HG03571 (cell line): ENCODE results near the gene PATZ1.
"Not testable (repeated sequence)": the region's sequence is repeated elsewhere in the genome, so short reads cannot be mapped to it uniquely, and the experiment has no call there.

Experiments
- ATAC-seq: cut with Tn5 transposase; IDR thresholded peaks from one replicate; pipeline ENCODE4 v1.9.1; 2021; ENCODE audit not compliant: unreplicated experiment

Gene PATZ1

DNA sequence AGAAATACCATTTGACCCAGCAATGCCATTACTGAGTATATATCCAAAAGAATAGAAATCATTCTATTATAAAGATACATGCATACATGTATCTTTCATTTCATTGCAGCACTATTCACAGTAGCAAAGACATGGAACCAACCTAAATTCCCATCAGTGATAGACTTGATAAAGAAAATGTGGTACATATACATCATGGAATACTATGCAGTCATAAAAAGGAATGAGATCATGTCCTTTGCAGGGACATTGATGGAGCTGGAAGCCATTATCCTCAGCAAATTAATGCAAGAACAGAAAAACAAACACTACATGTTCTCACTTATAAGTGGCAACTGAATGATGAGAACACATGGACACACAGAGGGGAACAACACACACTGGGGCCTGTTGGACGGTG, 31.9 kb downstream of the PATZ1 start:
- ATAC-seq, result not testable (repeated sequence)

DNA sequence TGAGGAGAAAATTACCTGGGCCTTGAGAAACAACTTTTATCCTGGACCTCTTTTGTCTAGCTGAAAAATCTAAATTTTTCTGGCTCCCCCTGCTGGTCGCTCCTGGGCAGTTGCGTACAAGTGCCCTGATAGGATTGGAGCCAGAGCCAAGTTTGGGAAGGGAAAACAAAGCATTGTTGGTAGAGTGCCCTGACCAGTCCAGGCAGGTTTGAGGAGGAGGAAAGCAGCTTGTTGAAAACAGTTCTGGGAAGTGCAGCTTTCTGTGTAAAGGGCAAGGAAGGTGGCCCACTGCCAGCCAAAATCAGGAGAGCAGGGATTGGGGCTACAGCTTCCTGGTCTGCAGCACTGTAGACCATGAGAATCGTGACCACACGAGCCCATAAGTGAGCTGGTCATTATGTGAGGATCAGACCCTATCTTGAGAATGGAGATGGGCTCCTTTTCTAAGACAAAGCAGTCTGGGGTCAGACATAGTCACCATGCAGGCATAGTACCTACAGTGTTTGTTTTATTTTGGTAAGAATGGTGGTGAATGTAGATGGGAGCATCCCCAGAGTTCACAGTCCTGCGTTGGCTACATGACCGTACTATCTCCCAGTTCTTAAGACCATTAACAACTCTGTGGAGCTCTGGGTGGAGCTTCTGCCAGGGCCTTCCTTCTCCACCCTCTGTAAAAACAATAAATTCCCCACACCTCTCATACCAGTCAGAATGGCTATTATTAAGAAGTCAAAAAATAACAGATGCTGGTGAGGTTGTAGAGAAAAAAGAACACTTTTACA, 32.6 kb downstream of the PATZ1 start:
- no peak for ATAC-seq

DNA sequence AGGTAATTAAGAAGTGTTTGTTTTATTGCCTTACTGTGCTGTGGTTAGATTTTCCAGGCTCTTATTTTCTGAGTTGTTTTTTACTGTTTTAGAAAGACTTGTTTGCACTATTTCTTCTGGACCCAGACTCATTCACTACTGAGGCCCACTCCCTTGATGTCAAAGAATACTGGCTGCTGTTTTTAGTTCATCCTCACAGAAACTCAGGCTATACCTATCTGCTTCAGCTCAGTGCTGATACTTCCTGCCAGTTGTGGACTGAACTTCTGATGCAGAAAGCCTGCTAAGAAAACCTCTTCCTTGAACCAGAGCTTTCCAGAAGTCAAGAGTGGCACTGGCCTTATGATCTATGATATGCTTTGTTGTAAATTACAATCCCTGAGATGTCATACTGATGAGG, 38.0 kb downstream of the PATZ1 start:
- no peak for ATAC-seq

DNA sequence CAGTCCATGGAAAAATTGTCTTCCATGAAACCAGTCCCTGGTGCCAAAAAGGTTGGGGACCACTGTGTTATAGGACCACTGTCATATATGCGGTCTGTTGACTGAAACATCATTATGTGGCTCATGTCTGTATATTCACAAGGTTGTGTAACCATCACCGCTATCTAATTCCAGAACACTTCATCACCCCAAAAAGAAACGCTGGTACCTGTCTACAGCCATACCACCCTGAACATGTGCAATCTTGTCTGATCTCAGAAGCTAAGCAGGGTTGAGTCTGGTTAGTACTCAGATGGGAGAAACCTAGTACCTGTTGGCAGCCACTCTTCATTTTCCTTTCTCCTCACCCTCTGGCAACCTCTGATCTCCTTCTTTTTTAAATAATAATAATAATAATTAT, 41.0 kb downstream of the PATZ1 start:
- no peak for ATAC-seq

DNA sequence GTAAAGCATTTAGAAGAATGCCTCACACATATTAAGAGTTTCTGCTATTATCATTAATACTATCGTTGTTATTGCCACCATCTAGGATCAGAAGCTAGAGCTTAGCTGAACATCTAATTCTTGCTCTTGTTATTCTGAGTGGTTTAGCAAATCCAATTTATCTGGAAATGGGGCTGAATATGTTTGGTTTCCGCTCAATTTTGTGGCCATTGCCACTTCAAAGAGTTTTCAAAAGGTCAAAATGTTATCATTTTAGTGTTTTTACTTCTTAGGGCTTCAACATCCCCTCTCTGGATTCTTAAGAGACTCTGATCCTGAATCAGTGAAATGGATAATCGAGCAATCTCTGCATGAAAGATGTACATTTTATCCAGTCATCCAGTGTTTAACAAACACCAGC, 43.6 kb downstream of the PATZ1 start:
- ATAC-seq, result no peak

DNA sequence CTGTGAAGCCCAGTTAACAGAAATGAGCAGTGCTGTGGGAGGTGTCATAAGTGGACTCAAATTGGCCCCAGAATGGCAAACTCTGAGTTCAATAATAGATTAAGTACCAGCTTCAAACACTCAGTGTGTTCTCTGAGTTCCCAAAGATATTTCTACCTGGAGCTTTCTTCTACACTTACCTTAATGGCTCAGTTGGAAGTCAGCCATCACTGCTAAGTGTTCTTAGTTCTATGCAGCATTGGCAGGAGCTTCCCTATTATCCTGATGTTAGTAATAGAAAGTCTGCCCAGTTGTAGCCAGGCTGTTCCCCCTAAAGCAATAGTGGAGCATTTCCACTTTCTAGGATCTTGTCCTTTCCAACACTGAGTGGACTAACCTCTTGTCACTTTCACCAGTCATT, 44.1 kb downstream of the PATZ1 start:
- no peak for ATAC-seq

DNA sequence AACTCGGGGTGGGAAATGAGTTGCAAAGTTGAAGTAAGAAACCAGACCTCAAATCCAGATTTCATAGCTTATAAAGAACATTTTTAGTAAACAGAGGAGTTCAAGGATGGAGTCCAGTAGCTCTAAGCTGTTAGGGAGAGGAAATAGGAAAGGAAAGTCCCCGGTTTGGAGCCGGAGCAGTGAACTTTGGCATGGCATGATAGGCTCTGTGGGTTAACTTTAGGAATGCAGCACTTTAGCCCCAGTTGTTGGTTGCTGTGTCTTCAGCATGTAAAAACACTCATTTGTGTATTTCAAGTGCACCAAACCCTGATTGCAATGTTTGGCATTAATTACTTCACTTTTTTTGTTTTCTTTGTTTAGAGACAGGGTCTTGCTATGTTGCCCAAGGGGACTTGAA, 45.2 kb downstream of the PATZ1 start:
- no peak for ATAC-seq

DNA sequence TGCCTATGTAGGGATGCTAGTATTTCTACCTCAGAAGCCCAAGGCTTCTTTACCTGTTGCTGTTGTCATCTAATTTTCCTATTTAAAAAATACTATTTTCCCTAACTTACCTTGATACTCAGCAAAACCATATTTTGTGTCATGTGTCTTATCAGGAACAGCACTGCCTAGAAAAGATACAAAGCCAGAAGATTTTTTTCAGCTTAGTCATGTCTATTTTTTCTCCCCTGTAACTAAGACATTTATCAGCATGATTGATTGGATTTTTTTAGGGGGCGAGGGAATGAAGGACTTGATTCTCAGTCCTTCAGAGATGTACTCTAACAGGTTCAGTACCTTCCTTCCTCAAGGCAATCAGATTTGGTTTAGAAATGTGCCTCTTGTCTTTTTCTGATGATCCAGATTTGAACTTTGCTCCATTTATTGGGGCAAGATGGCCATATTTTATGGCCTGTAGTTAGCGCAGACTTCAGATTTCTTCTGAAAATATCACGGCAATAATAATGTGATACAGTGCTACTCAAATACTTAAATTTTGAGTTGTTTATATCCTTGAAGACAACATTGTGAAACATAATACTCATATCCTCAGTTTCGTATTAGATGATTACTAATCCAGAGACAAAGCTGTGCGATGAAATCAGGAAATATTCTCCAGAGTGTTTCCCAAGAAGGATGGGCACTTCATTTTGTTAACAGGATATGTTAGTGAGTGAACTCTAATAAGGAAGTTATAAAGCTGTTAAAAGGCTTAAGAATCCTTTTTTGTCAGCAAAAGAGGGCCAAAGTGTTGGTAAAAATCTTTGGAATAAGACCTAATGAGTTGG, 50.1 kb downstream of the PATZ1 start:
- ATAC-seq, result no peak

DNA sequence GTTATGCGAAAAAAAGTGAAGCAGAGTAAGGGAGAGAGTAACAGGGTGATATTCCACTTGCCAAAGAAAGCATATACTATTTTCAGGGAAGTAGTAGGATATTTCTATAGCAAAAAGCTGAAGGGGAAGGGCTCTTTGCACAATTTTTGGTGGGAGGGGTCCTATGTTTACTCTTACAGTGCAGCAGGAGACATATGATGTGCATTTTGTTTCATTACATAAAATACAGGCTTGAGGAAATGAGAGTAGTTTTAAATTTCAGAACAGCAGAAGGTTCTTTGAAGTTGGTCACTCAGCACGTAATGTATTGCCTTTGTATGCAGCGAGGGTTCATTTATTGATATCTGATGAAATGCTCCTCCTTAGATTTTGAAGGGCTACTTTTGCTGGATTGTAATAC, 50.8 kb downstream of the PATZ1 start:
- no peak for ATAC-seq

DNA sequence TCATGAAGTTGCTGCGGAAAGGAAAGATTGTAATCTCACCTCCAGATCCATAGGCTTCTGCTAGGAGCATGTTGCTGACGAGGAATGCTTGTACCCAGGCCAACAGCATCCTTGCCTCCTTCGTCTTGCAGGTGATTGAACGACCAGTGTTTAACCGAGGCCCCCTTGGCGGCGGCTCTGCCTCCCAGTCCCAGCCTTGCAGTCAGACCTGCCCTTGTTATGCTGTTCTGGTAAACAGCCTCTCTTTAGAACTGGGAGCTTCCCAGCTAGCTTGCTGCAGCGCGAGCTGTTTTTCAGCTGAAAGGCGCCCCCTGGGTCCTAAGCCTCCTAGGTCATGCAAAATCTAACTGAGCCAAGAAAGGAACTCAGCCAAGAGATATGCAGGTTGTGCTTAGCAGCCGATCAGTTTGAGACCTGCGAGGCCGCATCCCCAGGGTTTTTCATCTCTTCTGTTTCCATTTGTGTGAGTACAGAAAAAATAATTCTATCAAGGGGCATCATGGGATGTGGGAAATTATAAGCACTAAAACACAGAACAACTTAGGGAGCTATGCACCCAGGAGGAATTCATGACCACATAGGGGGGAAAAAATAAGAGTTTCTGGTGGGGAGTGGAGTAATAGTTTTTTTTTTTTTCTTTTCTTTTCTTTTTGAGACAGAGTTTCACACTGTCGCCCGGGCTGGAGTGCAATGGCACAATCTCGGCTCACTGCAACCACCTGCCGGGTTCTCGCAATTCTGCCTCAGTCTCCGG, 53.7 kb downstream of the PATZ1 start, which contains the start of gene PIK3IP1:
TSS of gene PIK3IP1 (minus strand) at position 253 of the 754 bp plus-strand sequence. CDS start at position 109, 144 bp downstream.
- no peak for ATAC-seq

DNA sequence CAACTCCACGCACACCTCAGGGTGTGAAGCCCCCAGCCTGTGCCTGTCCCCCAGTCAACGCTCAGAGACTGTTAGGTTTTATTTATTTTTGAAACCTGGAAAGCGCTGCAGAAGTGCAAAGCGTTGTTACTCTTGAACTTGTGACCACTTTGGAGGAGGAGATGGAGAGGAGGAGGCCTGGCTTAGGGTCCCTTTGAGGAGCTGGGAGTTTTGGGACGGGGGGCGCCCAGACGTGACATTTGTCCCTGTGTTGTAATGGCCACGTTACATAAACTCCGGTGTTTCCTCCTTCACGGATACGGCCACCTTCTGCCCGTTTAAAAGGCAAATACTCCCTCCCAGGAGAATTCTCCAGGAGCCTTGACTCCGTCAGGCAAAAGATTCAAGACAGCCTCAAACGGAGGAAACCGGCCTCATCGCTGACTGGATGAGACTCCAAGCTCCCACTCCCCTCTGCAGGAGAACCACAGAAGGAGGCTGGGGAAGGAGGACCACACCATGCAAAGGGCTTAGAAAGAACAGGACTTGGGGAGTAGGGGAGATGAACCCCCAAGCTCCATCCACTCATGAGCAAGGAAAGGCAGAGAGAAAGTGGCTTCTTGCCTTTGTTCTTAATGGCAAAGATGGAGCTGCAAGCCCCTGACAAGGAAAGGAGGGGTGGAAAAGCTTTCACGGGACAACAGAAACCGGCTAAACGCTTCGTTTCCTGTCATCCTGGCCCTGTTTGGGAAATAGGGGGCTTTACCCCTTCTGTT, 54.5 kb downstream of the PATZ1 start:
- no peak for ATAC-seq

DNA sequence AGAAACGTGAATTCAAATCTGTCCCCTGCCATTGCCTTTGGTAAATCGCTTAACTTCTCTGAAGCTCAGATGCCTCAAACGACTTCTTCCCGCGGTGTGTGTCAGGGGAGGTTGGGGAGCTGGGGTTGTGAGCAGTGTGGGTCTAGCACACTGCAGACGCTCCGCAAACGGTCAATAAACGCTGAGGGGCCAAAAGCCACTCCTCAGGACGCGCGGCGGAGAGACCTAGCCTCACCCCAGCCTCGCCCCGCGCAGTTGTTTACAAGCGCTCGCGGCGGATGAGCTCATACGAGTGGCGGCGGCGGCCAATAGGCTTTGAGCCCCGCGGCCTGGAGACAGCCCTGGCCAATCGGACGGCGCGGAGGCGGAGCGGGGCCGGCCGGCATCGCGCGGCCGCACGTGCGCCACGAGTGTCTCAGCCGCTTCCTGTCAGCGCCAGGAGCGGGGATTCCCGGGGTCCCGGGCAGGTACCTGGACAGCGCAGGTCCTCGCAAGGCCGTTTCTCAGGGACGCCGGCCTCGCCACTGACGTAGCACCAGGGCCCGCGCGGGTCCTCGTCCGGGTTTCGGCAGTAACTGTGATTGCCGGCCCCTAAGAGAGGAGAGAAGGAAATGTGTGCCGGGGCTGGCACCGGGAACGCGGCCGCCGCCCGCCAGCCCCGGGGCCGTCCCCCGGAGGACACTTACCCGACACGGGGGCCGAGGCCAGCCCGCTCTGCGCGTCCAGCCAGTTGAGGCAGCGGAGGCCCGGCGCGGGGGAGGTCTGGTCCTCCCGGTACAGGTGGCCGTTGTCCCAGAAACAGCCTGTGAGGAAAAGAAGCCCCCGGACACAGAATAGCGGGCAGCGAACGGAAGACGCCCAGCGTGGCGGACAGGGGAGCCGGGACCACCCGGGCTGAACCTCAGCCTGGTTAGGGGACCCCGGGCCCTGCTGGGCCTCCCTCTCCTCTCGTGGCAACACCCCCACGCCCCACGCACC, 55.4 kb downstream of the PATZ1 start:
- peak; percentile 83 for ATAC-seq

DNA sequence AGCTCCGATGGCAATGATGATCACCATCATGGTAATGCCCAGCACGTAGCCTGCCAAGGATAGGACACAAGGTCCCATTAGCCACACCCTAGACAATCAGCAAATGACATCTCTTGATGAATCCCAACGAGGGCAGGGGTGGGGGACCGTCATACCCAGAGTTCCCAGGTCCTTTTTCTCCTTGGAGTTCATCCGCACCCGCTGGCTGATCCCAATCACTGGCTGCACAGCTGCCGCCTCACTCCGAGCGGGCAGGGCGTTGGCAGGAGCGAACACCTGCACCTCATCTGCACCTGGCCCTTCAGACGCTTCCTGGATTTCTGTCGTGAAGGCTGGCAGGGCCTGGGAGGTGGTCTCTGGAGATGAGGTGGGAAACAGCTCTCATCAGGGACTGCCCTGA, 56.8 kb downstream of the PATZ1 start:
- no peak for ATAC-seq

DNA sequence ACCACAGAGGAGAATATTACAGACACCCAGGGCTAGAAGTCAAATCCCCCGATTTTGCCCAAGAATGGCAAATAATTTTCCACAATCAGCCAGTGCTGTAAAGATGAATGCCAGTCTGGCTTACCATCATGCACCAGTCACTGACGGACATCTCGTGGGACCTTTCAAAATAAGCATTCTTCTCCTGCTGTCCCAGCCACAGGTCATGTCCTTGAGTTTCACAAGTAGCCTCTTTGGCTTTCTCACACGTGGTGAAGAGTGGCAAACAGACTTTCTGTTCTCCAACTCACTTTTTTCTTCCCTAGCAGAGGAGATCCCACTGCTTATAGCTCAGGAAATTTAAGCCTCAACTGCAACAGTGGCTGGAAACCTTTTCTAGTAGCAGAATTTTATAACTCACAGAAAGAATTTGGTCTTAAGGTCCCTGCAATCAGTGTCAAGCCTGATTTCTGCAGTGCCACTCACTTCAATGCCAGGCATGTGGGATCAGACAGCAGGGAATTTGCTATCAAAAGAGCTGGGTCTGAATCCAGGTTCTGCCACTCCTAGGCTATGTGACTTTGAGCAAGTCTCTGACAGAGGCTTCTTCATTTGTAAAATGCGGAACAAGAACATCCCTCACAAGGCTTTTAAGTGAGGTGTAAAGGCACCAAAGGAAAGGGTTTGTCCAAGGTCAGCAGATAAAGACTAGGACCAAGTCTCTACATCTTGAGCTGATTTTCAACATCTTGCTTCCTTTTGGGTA, 57.5 kb downstream of the PATZ1 start:
- ATAC-seq, result no peak

DNA sequence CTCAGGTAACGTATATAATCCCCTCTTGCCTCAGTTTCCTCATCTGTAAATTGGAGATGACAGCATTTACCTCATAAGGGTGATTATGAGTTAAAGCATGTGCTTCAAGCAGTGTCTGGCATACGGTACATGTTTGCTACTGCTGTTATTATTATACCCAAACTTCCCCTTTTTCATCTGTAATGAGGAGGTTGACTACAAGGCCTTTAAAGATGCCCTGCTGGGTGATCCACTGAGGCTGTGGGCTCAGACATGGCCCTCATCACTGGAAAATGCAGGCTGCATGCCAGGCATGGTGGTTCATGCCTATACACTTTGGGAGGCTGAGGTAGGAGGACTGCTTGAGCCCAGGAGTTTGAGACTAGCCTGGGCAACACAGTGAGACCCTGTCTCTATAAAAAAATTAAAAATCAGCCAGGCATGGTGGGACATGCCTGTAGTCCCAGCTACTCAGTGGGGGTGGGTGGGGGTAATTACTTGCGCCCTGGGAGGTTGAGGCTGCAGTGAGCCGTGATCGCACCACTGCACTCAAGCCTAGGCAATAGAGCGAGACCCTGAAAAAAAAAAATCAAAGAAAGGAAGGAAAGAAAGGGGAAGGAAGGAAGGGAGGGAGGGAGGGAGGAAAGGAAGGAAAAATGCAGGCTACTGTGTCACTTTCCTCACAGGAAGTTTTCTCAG, 58.2 kb downstream of the PATZ1 start:
- no peak for ATAC-seq

DNA sequence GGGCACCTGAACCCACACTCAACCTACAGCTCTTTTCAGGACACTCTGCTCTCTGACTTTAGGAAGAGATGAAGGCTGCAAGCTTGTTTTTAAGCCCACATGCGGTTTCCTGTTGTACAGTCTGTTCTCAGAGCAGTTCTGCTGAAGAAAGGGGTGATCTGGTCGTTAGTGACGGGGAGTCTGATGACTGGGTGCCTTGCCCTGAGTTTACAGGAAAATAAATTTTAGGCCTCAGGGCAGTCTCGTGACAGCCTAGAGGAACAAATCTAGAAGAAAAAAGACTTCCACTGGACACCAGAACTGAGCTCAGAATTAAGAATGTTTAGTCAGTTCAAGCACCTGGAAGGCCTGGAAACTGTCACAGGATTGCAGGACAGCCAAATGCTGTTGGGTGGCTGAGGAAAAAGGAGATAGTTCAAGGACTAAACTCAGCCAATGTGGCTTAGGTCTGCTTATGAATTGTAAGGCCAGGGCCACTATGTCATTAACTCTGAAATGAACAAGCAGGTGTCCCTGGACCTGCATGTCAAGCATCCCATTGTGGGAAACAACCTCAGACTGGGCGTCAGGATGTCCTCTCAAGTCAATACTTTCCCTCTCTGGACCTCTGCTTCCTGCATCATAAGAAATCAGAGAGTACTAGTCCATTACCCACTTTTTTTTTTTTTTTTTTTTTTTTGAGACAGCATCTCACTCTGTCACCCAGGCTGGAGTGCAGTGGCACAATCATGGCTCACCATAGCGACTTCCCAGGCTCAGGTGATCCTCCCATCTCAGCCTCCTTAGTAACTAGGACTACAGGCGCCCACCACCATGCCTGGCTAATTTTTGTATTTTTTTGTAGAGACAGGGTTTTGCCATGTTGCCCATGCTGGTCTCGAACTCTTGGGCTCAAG, 59.5 kb downstream of the PATZ1 start:
- ATAC-seq, result no peak
